Measurements from ENCODE around the gene BATF2.

BATF2 gene

GRCh38 chr11:64963072-64963631 lies 33.6 kb downstream of the BATF2 start:
- DNase-seq: no peak

GRCh38 chr11:64960719-64961118 lies 36.1 kb downstream of the BATF2 start:
- no peak for DNase-seq

- no peak for DNase-seq
These were observed 37.3 kb downstream of the BATF2 start for GRCh38 chr11:64959498-64959897.

GRCh38 chr11:64954201-64954600 lies 42.6 kb downstream of the BATF2 start:
- DNase-seq: no peak

- DNase-seq: no peak
These were observed 45.2 kb downstream of the BATF2 start for GRCh38 chr11:64951529-64951928.

GRCh38 chr11:64947208-64947814 lies 49.5 kb downstream of the BATF2 start:
- DNase-seq: no peak
